IPS DF 6.9 (cell line): ENCODE data around the gene VPS13D.

ENCODE experiments used
- DNase-seq: peaks from one replicate; pipeline ENCODE4 v3.0.0-alpha.2; 2013; ENCODE audit warnings: low read depth, low spot score
- H3K27ac ChIP-seq: one replicate; pipeline ENCODE4 v1.5.1; 2013; ENCODE audit warnings: low read length, control low read depth
- H3K27me3 ChIP-seq: 2 replicates; pipeline ENCODE4 v1.6.1; 2013; ENCODE audit warnings: mild to moderate bottlenecking, low read length; ENCODE audit not compliant: control insufficient read depth, insufficient read depth
- H3K36me3 ChIP-seq: 2 replicates; pipeline ENCODE4 v1.6.1; 2013; ENCODE audit warnings: low read length; ENCODE audit not compliant: control insufficient read depth, insufficient read depth
- H3K4me1 ChIP-seq: 2 replicates; pipeline ENCODE4 v1.6.1; 2013; ENCODE audit warnings: low read length; ENCODE audit not compliant: control insufficient read depth, insufficient read depth
- H3K4me3 ChIP-seq: 2 replicates; pipeline ENCODE4 v1.5.1; 2013; ENCODE audit warnings: mild to moderate bottlenecking, low read length
- H3K9me3 ChIP-seq: 2 replicates; pipeline ENCODE4 v1.6.1; 2013; ENCODE audit warnings: low read length, inconsistent platforms; ENCODE audit not compliant: control insufficient read depth, insufficient read depth
- WGBS: extraction: QIAGEN DNeasy Blood & Tissue Kit; methylation state at CpG from one replicate; pipeline ENCODE4 v1.1.7; 2013; ENCODE audit warnings: mixed read lengths, missing lambda C conversion rate; ENCODE audit not compliant: insufficient read length, insufficient coverage; 5-methylcytosine and 5-hydroxymethylcytosine counted together

VPS13D gene

DNA sequence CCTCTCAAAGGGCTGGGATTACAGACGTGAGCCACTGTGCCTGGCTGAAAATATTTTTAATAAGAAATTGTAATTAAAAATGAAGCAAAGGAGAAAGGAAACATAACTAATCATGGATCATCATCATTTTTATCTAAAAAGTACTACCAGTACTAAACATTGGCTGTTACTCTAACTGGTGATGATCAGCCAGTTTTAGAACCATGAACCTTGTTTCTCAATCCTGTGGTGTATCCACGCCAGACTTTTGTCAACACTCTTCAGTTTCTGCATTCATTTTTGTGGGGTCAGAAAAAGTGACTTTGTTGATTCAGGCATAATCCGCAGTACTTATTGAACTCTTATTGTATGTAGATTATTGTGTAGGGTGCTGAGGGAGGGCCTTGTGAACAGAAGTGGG, 52.3 kb downstream of the VPS13D start:
- no peaks in the 10 kb centered on the region for H3K4me1 ChIP-seq
- WGBS: no CpG with 5 or more reads among the region's 3 CpGs
- no peak for DNase-seq
- peaks cover 9% of the 10 kb centered on the region; the same call in 1 of the 2 replicates for H3K36me3 ChIP-seq
- no peak overlapping the region for H3K4me3 ChIP-seq
- no peaks in the 10 kb centered on the region for H3K27me3 ChIP-seq
- H3K27ac ChIP-seq: no peak overlapping the region
- H3K9me3 ChIP-seq: no peaks in the 10 kb centered on the region

DNA sequence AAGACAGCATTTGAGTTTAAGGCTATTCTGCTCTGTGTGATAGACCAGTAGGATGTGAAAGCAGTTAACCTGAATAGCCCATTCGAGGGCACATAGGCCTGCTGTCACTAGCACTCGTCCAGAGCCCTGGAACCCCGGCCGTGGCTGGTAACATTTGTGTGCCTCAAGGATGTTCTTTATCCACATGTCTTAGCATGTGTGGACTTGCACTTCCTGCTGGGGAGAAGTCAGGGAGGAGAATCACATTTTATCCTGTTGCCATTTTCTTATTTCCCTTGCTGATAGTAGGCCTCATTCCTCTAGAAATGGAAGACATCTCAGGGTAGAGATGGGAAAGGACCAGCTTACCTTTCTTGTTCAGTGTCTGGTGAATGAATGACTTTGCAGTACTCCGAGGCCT, 54.7 kb downstream of the VPS13D start:
- Histone ChIP-seq H3K4me1 (no peaks in the 10 kb centered on the region), H3K9me3 (no peaks in the 10 kb centered on the region), H3K4me3 (no peak overlapping the region), H3K36me3 (peaks cover 6% of the 10 kb centered on the region; the same call in 1 of the 2 replicates), H3K27ac (no peak overlapping the region), H3K27me3 (no peaks in the 10 kb centered on the region)
- no peak for DNase-seq
- WGBS: no CpG with 5 or more reads among the region's 5 CpGs

DNA sequence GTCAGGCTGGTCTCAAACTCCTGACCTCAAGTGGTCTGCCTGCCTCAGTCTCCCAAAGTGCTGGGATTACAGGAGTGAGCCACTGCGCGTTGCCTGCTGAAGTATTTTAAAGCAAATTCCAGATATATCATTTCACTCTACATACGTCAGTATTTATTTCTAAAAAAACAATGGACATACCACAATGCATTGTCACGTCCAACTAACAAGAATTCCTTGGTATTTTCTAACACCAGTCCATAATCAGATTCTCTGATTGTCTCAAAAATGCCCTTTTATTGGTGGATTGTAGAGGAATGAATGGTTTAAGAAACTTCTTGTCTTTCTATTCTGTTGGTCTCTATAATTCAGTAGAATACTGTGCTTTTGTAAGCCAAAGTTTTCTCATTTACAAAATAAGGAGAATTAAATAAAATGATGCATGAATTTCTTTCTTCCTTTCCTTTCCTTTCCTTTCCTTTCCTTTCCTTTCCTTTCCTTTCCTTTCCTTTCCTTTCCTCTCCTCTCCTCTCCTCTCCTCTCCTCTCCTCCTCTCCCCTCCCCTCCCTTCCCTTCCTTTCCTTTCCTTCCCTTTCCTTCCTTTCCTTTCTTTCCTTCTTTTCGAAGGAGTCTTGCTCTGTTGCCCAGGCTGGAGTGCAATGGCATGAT, 55.8 kb downstream of the VPS13D start:
- Histone ChIP-seq H3K4me1 (no peaks in the 10 kb centered on the region), H3K36me3 (peaks cover 6% of the 10 kb centered on the region; the same call in 1 of the 2 replicates), H3K27ac (no peak overlapping the region), H3K27me3 (no peaks in the 10 kb centered on the region), H3K9me3 (no peaks in the 10 kb centered on the region), H3K4me3 (no peak overlapping the region)
- DNase-seq: no peak
- WGBS: no CpG with 5 or more reads among the region's 5 CpGs

DNA sequence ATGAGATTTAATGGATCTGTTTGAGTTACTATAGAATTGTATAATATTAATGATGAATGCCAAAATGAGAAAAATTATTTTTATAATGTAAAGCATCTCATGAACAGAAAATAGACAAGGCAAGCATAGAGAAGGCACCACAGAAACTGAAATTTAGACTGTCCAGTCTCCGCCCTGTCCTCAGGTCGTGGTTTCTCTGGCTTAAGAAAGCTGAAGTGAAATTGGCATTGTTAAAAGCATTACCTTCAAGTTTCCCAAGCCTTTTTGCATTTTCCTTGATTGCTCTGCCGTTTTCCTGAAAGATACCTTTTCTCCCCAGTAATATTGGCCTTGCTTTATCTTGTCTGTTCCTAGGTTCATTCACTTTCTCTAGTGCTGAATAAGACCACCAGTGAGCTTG, 58.0 kb downstream of the VPS13D start:
- Histone ChIP-seq H3K27ac (no peak overlapping the region), H3K27me3 (no peaks in the 10 kb centered on the region), H3K4me3 (no peak overlapping the region), H3K4me1 (no peaks in the 10 kb centered on the region), H3K36me3 (peaks cover 4% of the 10 kb centered on the region; the same call in 1 of the 2 replicates), H3K9me3 (no peaks in the 10 kb centered on the region)
- DNase-seq: no peak
- WGBS: no CpG with 5 or more reads among the region's 3 CpGs

DNA sequence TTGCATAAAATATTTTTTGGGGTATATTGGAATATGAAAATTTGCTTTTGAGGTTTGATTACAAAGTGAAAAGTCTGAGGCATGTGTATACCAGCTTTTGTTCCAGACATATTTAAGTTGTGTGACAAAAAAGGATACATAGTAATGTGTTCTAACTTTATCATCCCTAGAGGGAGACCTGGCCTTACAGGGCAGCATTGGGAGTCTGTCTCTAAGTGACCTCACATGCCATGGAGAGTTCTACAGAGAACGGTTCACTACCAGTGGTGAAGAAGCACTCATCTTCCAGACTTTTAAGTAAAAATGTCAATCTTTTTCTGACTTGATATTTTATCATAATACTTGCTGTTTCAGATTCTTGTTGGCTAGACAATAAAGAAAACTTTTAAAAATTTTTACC, 61.0 kb downstream of the VPS13D start:
- H3K4me1 ChIP-seq: no peaks in the 10 kb centered on the region
- WGBS: no CpG with 5 or more reads among the region's 1 CpG

DNA sequence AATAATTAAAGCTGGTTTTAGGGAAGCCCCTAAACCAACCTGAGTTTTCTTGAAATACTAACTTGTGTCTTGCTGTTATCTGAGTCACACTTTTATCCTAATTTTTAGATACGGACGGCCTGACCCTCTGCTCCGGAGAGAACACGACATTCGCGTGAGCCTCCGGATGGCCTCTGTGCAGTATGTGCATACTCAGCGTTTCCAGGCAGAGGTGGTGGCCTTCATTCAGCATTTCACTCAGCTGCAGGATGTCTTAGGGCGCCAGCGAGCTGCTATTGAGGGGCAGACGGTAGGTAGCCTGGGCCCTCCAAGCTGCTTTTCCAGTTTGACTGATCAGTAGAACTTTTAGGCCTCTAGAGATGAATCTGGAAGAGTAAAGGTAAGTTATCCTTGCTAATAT, 63.6 kb downstream of the VPS13D start:
- Histone ChIP-seq H3K36me3 (peaks cover 2% of the 10 kb centered on the region; the same call in 1 of the 2 replicates), H3K4me3 (no peak overlapping the region), H3K4me1 (no peaks in the 10 kb centered on the region), H3K9me3 (no peaks in the 10 kb centered on the region), H3K27me3 (no peaks in the 10 kb centered on the region), H3K27ac (no peak overlapping the region)
- no CpG with 5 or more reads among the region's 11 CpGs for WGBS
- no peak for DNase-seq

More for the DNA sequence above, 61.0 kb downstream of the VPS13D start:
- no peaks in the 10 kb centered on the region for H3K27me3 ChIP-seq
- peaks cover 2% of the 10 kb centered on the region; the same call in 1 of the 2 replicates for H3K36me3 ChIP-seq
- no peak for DNase-seq
- no peaks in the 10 kb centered on the region for H3K9me3 ChIP-seq
- no peak overlapping the region for H3K4me3 ChIP-seq
- no peak overlapping the region for H3K27ac ChIP-seq

DNA sequence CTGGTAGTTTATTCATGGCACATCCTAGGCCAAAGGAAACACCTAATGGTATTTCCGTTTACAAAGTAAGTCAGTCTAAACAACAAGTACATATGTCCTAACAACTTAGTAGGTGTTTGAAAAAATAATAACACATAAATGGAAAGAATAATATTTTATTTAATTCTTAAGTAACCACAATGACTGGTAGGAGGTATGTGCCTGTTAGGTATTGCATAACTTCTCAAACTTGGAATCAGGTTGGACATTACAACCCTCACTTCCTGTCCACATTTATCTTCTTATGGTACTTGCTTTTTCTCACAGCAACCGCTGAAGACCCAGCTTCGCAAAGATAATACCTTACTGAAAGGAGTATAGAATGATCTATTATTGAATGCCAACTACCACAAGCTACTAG, 64.2 kb downstream of the VPS13D start:
- Histone ChIP-seq H3K27ac (no peak overlapping the region), H3K9me3 (no peaks in the 10 kb centered on the region), H3K27me3 (no peaks in the 10 kb centered on the region), H3K4me3 (no peak overlapping the region), H3K4me1 (no peaks in the 10 kb centered on the region), H3K36me3 (peaks cover 2% of the 10 kb centered on the region; the same call in 1 of the 2 replicates)
- DNase-seq: no peak
- no CpG with 5 or more reads among the region's 3 CpGs for WGBS

DNA sequence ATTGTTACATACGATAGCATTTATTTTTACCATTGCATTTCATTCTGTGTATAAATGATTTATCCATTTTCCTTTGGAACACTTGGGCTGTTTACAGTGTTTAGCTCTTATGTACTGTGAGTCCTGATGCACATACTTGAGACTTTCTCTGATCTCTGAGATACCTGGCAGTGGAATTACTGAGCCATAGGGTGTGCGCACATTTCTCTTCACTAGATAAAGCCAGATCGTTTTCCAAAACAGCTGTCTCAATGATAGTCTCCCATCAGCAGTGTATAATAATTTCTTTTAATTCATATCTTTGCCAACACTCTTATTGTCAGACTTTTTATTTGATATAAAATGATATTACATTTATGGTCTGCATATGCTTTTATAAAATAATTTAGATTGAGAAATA, 66.2 kb downstream of the VPS13D start:
- Histone ChIP-seq H3K27ac (no peak overlapping the region), H3K27me3 (no peaks in the 10 kb centered on the region), H3K4me1 (no peaks in the 10 kb centered on the region), H3K36me3 (peaks cover 2% of the 10 kb centered on the region; the same call in 1 of the 2 replicates), H3K4me3 (no peak overlapping the region), H3K9me3 (no peaks in the 10 kb centered on the region)
- no CpG with 5 or more reads among the region's 3 CpGs for WGBS
- DNase-seq: no peak

DNA sequence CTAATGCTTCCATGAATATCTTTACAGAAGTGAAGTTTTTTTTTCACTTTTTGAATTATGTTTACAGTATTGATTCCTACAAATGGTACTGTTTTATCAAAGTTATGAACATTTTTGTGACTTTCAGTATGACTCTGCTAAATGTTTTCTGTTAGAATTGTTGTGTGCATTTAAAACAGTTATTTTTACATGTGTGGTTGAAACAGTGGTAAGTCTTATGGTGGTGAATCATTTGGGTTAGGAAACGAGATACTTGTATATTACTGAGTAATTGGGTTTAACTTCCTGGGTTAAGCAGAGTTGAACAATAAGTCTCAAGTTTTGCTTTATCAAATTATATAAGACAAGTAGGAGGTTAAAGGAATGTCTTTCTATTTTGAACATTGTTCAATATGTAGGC, 66.8 kb downstream of the VPS13D start:
- peaks cover 2% of the 10 kb centered on the region; the same call in 1 of the 2 replicates for H3K36me3 ChIP-seq
- no CpG with 5 or more reads among the region's 1 CpG for WGBS
- no peaks in the 10 kb centered on the region for H3K4me1 ChIP-seq
- no peaks in the 10 kb centered on the region for H3K9me3 ChIP-seq
- H3K27ac ChIP-seq: no peak overlapping the region
- no peaks in the 10 kb centered on the region for H3K27me3 ChIP-seq
- no peak for DNase-seq
- no peak overlapping the region for H3K4me3 ChIP-seq

DNA sequence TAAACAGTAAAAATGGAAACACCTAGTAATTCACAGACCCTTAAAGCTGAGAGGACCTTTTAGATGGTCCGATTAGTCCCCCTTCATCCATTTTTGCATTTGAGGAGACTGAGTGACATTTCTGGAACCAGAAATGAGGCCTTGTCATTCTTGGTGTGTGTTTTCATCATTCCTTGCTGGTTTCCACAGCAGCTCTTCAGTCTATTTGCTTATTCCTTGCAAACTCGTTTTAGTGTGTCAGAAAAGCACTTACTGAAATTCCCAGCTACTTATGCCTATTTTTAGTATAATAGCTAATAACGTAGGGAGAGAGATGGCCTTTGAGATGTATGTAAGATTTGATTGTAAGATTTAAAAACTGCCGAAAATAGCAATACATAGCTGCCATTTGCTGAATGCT, 70.9 kb downstream of the VPS13D start:
- H3K9me3 ChIP-seq: no peaks in the 10 kb centered on the region
- peaks cover 7% of the 10 kb centered on the region; the same call in 1 of the 2 replicates for H3K36me3 ChIP-seq
- no peak for DNase-seq
- no peaks in the 10 kb centered on the region for H3K4me1 ChIP-seq
- H3K27ac ChIP-seq: no peak overlapping the region
- no CpG with 5 or more reads among the region's 4 CpGs for WGBS
- no peak overlapping the region for H3K4me3 ChIP-seq
- H3K27me3 ChIP-seq: no peaks in the 10 kb centered on the region
